IPS-20b (cell line): ENCODE results near the gene OR8J3.
"Not testable (repeated sequence)": the region's sequence is repeated elsewhere in the genome, so short reads cannot be mapped to it uniquely, and the experiment has no call there.

ENCODE experiments used
- H3K27ac ChIP-seq: one replicate; pipeline ENCODE4 v1.5.1; 2013; ENCODE audit warnings: low read length
- H3K27me3 ChIP-seq: 2 replicates; pipeline ENCODE4 v1.6.1; 2013; ENCODE audit warnings: mild to moderate bottlenecking, low read length, inconsistent platforms; ENCODE audit not compliant: insufficient read depth
- H3K36me3 ChIP-seq: 2 replicates; pipeline ENCODE4 v1.6.1; 2013; ENCODE audit warnings: low read depth, mild to moderate bottlenecking, inconsistent platforms, low read length, moderate library complexity; ENCODE audit not compliant: insufficient read depth
- H3K4me1 ChIP-seq: 2 replicates; pipeline ENCODE4 v1.6.1; 2013; ENCODE audit warnings: mild to moderate bottlenecking, control low read depth, inconsistent platforms, low read length, moderate library complexity; ENCODE audit not compliant: insufficient read depth
- H3K4me3 ChIP-seq: 2 replicates; pipeline ENCODE4 v1.5.1; 2013; ENCODE audit warnings: mild to moderate bottlenecking, low read length, inconsistent platforms
- H3K9ac ChIP-seq: 2 replicates; pipeline ENCODE4 v1.6.1; 2013; ENCODE audit warnings: low read depth, mild to moderate bottlenecking, inconsistent platforms, low read length, moderate library complexity
- H3K9me3 ChIP-seq: 2 replicates; pipeline ENCODE4 v1.6.1; 2013; ENCODE audit warnings: mild to moderate bottlenecking, low read depth, low read length, inconsistent platforms; ENCODE audit not compliant: insufficient read depth

OR8J3 gene, protein sequence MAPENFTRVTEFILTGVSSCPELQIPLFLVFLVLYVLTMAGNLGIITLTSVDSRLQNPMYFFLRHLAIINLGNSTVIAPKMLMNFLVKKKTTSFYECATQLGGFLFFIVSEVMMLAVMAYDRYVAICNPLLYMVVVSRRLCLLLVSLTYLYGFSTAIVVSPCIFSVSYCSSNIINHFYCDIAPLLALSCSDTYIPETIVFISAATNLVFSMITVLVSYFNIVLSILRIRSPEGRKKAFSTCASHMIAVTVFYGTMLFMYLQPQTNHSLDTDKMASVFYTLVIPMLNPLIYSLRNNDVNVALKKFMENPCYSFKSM

DNA sequence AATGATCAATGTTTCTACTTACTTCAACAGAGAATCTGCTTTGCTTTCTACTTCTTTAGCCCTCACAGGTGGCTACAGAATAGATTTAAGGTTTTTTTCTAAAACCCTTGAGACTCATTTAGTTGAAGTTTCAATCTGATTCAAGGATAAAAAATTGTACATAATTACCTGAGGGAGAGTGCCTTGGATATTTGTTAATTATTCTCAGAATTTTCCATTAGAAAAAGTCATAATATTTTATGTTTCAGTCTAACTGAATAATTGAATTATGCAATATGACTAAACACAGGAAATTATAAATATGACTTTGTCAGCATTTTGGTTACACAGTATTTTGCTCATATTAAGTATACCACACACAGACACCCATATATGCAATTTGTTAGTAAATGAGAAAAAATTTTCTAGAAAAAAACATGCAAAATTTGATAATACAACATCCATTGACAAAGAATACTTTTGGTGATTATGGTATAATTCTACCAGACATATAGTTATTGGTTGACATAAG is at the start of gene OR8J3:
OR8J3 (minus strand) TSS at position 51 of the 511 bp plus-strand sequence. CDS start 2,483 bp downstream, outside the sequence.
- Histone ChIP-seq H3K9me3 (no peaks in the 10 kb centered on the region), H3K4me3 (no peak within 1 kb of the TSS), H3K4me1 (no peaks in the 10 kb centered on the region), H3K27me3 (no peaks in the 10 kb centered on the region), H3K9ac (no peak within 1 kb of the TSS), H3K27ac (no peak within 1 kb of the TSS), H3K36me3 (no peaks in the 10 kb centered on the region)

DNA sequence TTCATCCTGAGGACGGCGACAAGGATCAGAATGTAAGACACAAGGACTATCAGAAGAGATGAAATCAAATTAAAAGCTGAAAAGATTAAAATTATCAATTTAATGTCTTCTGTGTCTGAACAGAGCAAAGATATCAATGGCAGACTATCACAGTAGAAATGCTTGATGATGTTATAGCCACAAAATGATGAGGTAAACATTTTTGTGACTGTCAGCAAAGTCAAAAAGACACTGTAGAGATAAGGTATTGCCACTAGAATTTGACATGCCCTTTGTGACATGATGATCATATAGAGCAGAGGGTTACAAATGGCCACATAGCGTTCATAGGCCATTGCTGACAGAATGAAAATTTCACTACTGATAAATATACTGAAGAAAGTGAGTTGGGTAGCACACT is 48.6 kb upstream of the OR8J3 start:
- H3K4me3 ChIP-seq = no peak overlapping the region
- no peak overlapping the region for H3K9ac ChIP-seq
- H3K9me3 ChIP-seq = peaks cover 11% of the 10 kb centered on the region
- no peaks in the 10 kb centered on the region for H3K27me3 ChIP-seq
- H3K36me3 ChIP-seq = no peaks in the 10 kb centered on the region
- H3K27ac ChIP-seq = no peak overlapping the region
- no peaks in the 10 kb centered on the region for H3K4me1 ChIP-seq

DNA sequence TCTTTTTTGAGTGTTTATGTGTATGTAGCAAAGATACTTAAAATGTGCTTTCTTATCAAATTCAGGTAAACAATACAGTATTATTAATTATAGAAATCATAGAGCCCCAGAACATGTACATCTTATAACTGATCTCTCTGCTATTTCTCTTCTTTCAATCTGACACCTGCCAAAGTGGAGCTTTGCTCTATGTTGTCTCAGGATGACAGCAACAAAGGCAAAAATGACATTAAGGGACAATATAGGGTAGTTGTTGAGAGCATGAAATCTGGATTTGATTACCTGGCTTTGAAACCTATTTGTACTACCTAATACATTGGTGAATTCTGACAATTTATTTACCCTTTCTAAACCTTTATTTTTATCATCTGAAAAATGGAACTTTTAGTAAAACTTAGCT is 43.5 kb upstream of the OR8J3 start:
- Histone ChIP-seq H3K27me3 (no peaks in the 10 kb centered on the region), H3K36me3 (no peaks in the 10 kb centered on the region), H3K9me3 (peaks cover 15% of the 10 kb centered on the region), H3K4me1 (no peaks in the 10 kb centered on the region), H3K4me3 (no peak overlapping the region), H3K9ac (no peak overlapping the region), H3K27ac (no peak overlapping the region)

DNA sequence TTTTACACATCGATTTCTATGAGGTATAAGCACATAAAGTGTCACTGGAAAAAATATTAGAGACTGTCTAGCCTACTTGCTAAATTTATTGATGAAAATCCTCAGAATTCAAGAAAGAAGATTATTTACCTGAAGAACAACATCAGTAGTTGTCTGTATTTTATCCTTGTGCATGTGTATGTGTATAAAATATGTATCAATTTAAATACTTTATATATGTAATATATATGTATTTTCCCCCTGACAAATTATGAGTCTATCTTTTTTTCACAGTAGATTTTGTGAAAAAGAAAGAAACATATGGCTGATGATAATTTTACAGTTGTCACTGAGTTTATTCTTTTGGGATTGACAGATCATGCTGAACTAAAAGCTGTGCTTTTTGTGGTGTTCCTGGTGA is 36.3 kb upstream of the OR8J3 start, which contains the start of gene OR5J2:
OR5J2 (plus strand) TSS at position 301 of the 400 bp plus-strand sequence; CDS start at position 301, 0 bp downstream.
- Histone ChIP-seq H3K9ac (no peak within 1 kb of the TSS), H3K27me3 (no peaks in the 10 kb centered on the region), H3K4me3 (no peak within 1 kb of the TSS), H3K27ac (no peak within 1 kb of the TSS), H3K9me3 (peaks cover 21% of the 10 kb centered on the region), H3K36me3 (no peaks in the 10 kb centered on the region), H3K4me1 (no peaks in the 10 kb centered on the region)

DNA sequence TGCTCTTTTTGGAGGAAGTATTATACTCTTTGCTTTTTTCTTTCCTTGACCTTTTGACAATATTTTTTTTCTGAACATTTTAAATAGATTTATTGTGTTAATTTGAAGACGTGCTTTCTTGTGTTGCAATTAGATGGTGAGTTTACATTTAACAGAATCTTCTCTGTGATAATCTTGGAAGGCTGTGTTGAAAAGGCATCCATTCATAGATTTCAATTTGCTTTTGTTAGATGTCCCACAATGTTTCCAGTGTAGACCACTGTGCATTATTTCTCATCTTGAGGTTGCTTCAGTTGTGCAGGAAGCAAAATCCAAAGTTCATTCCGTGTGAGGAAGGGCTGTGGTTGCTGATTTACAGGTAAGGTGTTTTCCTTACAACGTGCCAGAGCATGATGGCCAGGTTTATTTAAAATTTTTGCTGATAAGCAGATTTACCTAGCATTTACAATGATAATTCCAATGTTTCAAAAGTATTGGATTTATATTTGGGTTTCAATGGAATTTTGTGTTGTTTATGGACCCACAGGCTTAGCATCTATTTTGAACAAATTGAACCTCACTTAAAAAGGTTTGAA is 32.3 kb upstream of the OR8J3 start:
- no peak overlapping the region for H3K4me3 ChIP-seq
- H3K4me1 ChIP-seq = no peaks in the 10 kb centered on the region
- no peaks in the 10 kb centered on the region for H3K27me3 ChIP-seq
- H3K9me3 ChIP-seq = peaks cover 2% of the 10 kb centered on the region; the same call in 1 of the 2 replicates
- H3K36me3 ChIP-seq = no peaks in the 10 kb centered on the region
- no peak overlapping the region for H3K27ac ChIP-seq
- no peak overlapping the region for H3K9ac ChIP-seq

DNA sequence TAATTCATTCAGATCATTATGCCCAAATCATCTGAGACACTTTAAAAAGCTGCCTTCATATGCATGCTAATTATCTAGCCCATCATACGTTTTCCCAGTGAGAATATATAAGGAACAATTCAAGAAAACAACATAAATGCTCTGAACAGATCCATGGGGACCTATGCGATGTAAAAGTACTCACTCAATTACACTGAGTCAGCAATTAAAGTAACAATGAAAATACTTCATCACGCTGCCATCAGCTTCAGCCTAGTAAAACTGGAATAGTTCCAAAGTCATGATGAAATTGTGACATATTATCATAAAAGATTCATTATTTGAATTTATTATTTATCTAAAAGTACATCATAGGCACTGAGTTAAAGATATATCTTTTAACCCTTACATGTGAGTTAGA is 23.8 kb upstream of the OR8J3 start:
- Histone ChIP-seq H3K9me3 (no peaks in the 10 kb centered on the region), H3K27ac (no peak overlapping the region), H3K36me3 (no peaks in the 10 kb centered on the region), H3K4me1 (no peaks in the 10 kb centered on the region), H3K9ac (no peak overlapping the region), H3K27me3 (no peaks in the 10 kb centered on the region), H3K4me3 (no peak overlapping the region)

DNA sequence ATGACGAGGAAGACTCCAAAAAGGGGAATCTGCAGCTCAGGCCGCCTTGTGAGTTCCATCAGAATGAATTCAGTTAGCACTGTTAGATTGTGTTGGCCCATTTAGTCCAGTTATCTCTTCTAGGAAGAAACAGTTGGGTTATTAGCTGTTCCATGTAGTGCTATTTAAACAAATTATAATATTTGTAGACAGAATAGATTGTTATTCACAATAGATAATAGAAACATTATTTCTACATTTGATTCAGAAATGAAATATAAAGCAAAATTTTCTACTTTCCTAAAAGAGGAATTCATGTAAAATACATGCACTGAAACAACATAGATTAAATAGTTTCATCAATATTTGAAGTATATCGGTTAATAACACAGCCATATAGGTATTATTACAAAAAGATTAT is 20.2 kb upstream of the OR8J3 start, which contains the start of gene OR8K5:
OR8K5 (minus strand) TSS at position 101 of the 400 bp plus-strand sequence; CDS start at position 101, 0 bp downstream.
- no peak within 1 kb of the TSS for H3K4me3 ChIP-seq
- no peak within 1 kb of the TSS for H3K9ac ChIP-seq
- H3K4me1 ChIP-seq = no peaks in the 10 kb centered on the region
- H3K27me3 ChIP-seq = no peaks in the 10 kb centered on the region
- no peaks in the 10 kb centered on the region for H3K36me3 ChIP-seq
- H3K27ac ChIP-seq = no peak within 1 kb of the TSS
- H3K9me3 ChIP-seq = peaks cover 10% of the 10 kb centered on the region; the same call in 1 of the 2 replicates

DNA sequence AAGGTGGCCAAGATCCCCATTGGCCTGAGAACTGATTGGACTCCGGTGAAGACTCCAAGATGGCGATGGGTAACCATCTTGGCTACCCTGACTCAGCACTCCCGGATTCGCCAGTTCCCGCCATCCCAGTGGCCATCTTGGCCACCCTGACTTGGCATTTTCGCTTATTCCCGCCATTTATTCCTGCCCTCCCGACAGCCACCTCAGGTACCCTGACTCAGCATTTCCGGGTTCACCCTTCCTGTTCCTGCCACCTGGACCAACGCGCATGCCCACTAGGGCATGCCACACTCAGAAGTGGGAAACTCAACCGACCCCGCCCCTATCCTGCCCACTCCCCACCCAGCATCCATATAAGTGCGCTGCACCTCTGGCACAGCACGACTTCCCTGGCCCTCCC is 12.3 kb upstream of the OR8J3 start:
- no peaks in the 10 kb centered on the region for H3K4me1 ChIP-seq
- H3K9me3 ChIP-seq = peaks cover 12% of the 10 kb centered on the region; the same call in 1 of the 2 replicates
- no peaks in the 10 kb centered on the region for H3K36me3 ChIP-seq
- no peaks in the 10 kb centered on the region for H3K27me3 ChIP-seq
- H3K9ac ChIP-seq = no peak overlapping the region
- no peak overlapping the region for H3K27ac ChIP-seq
- H3K4me3 ChIP-seq = no peak overlapping the region

DNA sequence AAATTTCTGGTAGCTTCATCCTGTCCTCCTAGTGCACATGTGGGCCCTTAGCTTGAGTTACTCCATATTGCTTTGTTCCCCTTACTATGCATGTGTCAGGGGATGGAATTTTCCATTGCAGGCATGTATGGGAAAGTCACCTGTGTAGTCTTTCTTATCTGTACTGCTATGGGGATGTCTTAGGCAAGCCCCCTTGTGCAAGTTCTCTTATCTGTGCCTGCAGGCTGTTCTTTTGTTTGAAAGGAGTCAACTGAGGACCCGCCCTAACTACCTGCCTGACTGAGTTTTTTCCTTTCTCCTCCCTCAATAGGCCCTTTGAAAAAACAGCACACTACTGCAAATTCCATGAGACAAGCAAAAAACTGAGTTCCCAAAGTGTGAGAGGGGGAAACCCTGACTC is 11.4 kb upstream of the OR8J3 start:
- Histone ChIP-seq H3K27me3 (no peaks in the 10 kb centered on the region), H3K9ac (no peak overlapping the region), H3K4me3 (no peak overlapping the region), H3K9me3 (peaks cover 11% of the 10 kb centered on the region), H3K27ac (no peak overlapping the region), H3K4me1 (no peaks in the 10 kb centered on the region), H3K36me3 (no peaks in the 10 kb centered on the region)

DNA sequence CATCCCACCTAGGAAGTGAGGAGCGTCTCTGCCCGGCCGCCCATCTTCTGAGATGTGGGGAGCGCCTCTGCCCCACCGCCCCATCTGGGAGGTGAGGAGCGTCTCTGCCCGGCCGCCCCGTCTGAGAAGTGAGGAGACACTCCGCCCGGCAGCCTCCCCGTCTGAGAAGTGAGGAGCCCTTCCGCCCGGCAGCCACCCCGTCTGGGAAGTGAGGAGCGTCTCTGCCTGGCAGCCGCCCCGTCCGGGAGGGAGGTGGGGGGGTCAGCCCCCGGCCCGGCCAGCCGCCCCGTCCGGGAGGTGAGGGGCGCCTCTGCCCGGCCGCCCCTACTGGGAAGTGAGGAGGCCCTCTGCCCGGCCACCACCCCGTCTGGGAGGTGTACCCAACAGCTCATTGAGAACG is 3.7 kb upstream of the OR8J3 start:
- H3K27me3 ChIP-seq, H3K36me3 ChIP-seq, H3K9ac ChIP-seq, H3K27ac ChIP-seq, H3K4me1 ChIP-seq, H3K4me3 ChIP-seq, H3K9me3 ChIP-seq: not testable (repeated sequence)

DNA sequence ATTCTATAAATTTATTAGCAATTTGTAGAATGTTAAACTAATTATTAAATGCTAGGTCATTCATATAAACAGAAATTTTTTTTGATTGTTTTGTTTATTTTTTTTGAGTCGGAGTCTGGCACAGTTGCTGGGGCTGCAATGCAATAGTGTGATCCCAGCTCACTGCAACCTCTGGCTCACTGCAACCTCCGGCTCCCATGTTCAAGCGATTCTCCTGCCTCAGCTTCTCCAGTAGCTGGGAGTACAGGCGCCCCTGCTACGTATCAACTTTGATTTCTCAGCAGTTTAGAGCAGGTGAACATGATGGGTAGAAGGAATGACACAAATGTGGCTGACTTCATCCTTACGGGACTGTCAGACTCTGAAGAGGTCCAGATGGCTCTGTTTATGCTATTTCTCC is 17.9 kb downstream of the OR8J3 start, which contains the start of gene OR8H3:
OR8H3 (plus strand) TSS at position 301 of the 400 bp plus-strand sequence; CDS start at position 301, 0 bp downstream.
- H3K4me3 ChIP-seq = no peak within 1 kb of the TSS
- no peak within 1 kb of the TSS for H3K27ac ChIP-seq
- no peaks in the 10 kb centered on the region for H3K36me3 ChIP-seq
- no peaks in the 10 kb centered on the region for H3K4me1 ChIP-seq
- H3K27me3 ChIP-seq = no peaks in the 10 kb centered on the region
- H3K9ac ChIP-seq = no peak within 1 kb of the TSS
- no peaks in the 10 kb centered on the region for H3K9me3 ChIP-seq
